Endothelial cell of umbilical vein (primary cell): ENCODE measurements around the gene OR2F2. TPM values are rescaled to one million over a fixed set of nuclear protein-coding genes. Genes with fewer than 3 reads are reported as not detected.

ENCODE experiments used
- BruUV-seq: library from RNA; stranded (reverse); fragments of 400-500 nt; replicated peaks from 2 replicates; lab custom pipeline; 2021; lab: Mats Ljungman, UMichigan
- CTCF ChIA-PET: fragments of 300-600, 350-600 bp; sonication (Branson Sonifier 250); formaldehyde crosslinking; loops from one replicate; lab custom pipeline; 2021; ENCODE audit warnings: antibody characterized with exemption, inconsistent platforms; lab: Charles Lee
- POLR2A ChIA-PET: fragments of 300-600, 350-600 bp; sonication (Branson Sonifier 250); formaldehyde crosslinking; loops from one replicate; lab custom pipeline; 2021; ENCODE audit warnings: antibody characterized with exemption, inconsistent platforms; lab: Charles Lee
- DNase-seq: peaks from one replicate; pipeline ENCODE4 v3.0.0-alpha.2; 2011; ENCODE audit warnings: low read depth, low spot score
- FAIRE-seq: peaks from 2 replicates; lab custom pipeline; 2011; peaks lifted over from hg19 to GRCh38; lab: Jason Lieb, UNC
- H2AFZ ChIP-seq: 2 replicates; pipeline ENCODE4 v1.6.0; 2012; ENCODE audit warnings: low read depth, low read length, control low read depth, inconsistent platforms
- H3K27ac ChIP-seq: 2 replicates; pipeline ENCODE4 v1.5.1; 2011; ENCODE audit warnings: low read depth, mild to moderate bottlenecking, control low read depth, low read length, moderate library complexity; ENCODE audit not compliant: insufficient read depth
- H3K27me3 ChIP-seq, 2 experiments: 2 replicates each; pipeline versions ENCODE4 v1.6.0 to v1.6.1; 2011; ENCODE audit warnings: low read length in 2 of 2, mixed read lengths in 1 of 2; ENCODE audit not compliant: control insufficient read depth in 2 of 2, insufficient read depth in 2 of 2
- H3K36me3 ChIP-seq, 2 experiments: 2 replicates in 1 of 2; 3 replicates in 1 of 2; pipeline ENCODE4 v1.5.1; 2011; ENCODE audit warnings: low read length in 2 of 2, mild to moderate bottlenecking in 1 of 2, moderate library complexity in 1 of 2; ENCODE audit not compliant: control insufficient read depth in 2 of 2, insufficient read depth in 2 of 2; ENCODE audit errors: extremely low read depth in 1 of 2
- H3K4me1 ChIP-seq: 3 replicates; pipeline ENCODE4 v1.5.1; 2011; ENCODE audit warnings: mild to moderate bottlenecking, low read length; ENCODE audit not compliant: control insufficient read depth, insufficient read depth; ENCODE audit errors: extremely low read depth
- H3K4me2 ChIP-seq: 2 replicates; pipeline ENCODE4 v1.6.1; 2011; ENCODE audit warnings: low read length, control low read depth, mixed read lengths; ENCODE audit not compliant: insufficient read depth
- H3K4me3 ChIP-seq, 3 experiments: fragments of 200-600 bp in 1 of 3; sonication (generic), shearing (Covaris generic) in 1 of 3; replicated peaks in 1 of 3; 2 replicates each; pipeline ENCODE4 v1.5.1; 2011 to 2016; ENCODE audit warnings: control low read depth in 3 of 3, low read length in 3 of 3, mild to moderate bottlenecking in 2 of 3, inconsistent platforms in 1 of 3, low read depth in 1 of 3, moderate library complexity in 1 of 3; ENCODE audit not compliant: insufficient read depth in 1 of 3
- H3K79me2 ChIP-seq: 2 replicates; pipeline ENCODE4 v1.6.0; 2012; ENCODE audit warnings: low read length, inconsistent platforms; ENCODE audit not compliant: control insufficient read depth, insufficient read depth
- H3K9ac ChIP-seq: replicated peaks from 2 replicates; pipeline ENCODE3; 2011; ENCODE audit warnings: low read length, control low read depth; ENCODE audit not compliant: insufficient read depth; ENCODE audit errors: extremely low read depth
- H3K9me1 ChIP-seq: replicated peaks from 3 replicates; pipeline ENCODE4 v1.6.0; 2011; ENCODE audit warnings: mild to moderate bottlenecking, low read length; ENCODE audit not compliant: control insufficient read depth, insufficient read depth; ENCODE audit errors: extremely low read depth
- H3K9me3 ChIP-seq: replicated peaks from 2 replicates; pipeline ENCODE4 v1.5.1; 2012; ENCODE audit warnings: low read length, inconsistent platforms; ENCODE audit not compliant: control insufficient read depth, insufficient read depth
- H4K20me1 ChIP-seq: replicated peaks from 2 replicates; pipeline ENCODE3; 2011; ENCODE audit warnings: mild to moderate bottlenecking, low read length; ENCODE audit not compliant: control insufficient read depth, insufficient read depth; ENCODE audit errors: extremely low read depth
- CTCF ChIP-seq, 2 donors: IDR thresholded peaks; 1 replicate in 1 of 2; 2 replicates in 1 of 2; pipeline ENCODE4 v1.5.1; 2011; ENCODE audit warnings: low read length in 2 of 2, mild to moderate bottlenecking in 2 of 2, moderate library complexity in 2 of 2, control low read depth in 1 of 2, inconsistent platforms in 1 of 2, low read depth in 1 of 2; ENCODE audit not compliant: insufficient read depth in 1 of 2; ENCODE audit errors: extremely low read depth in 1 of 2
- EZH2 ChIP-seq: IDR thresholded peaks from 2 replicates; pipeline ENCODE4 v1.6.1; 2012; ENCODE audit warnings: borderline replicate concordance, low read depth, mild to moderate bottlenecking, moderate library complexity, low read length, inconsistent platforms; ENCODE audit not compliant: severe bottlenecking
- FOS ChIP-seq: IDR thresholded peaks from 2 replicates; pipeline ENCODE4 v1.6.1; 2011; ENCODE audit warnings: mild to moderate bottlenecking, low read length, moderate library complexity, borderline replicate concordance; ENCODE audit not compliant: insufficient read depth
- GATA2 ChIP-seq: IDR thresholded peaks from 2 replicates; pipeline ENCODE4 v1.7.0; 2011; ENCODE audit warnings: low read depth, mild to moderate bottlenecking, moderate library complexity, mixed read lengths, low read length; ENCODE audit not compliant: insufficient read length, insufficient read depth
- JUN ChIP-seq: IDR thresholded peaks from 2 replicates; pipeline ENCODE4 v1.6.1; 2011; ENCODE audit warnings: borderline replicate concordance, low read depth; ENCODE audit not compliant: insufficient read length, insufficient read depth
- MAX ChIP-seq: IDR thresholded peaks from 2 replicates; pipeline ENCODE4 v1.6.1; 2011; ENCODE audit not compliant: insufficient read depth, insufficient read length
- MYC ChIP-seq: IDR thresholded peaks from one replicate; pipeline ENCODE4 v1.6.1; 2011; ENCODE audit warnings: mild to moderate bottlenecking, low read depth, low read length
- POLR2A ChIP-seq: IDR thresholded peaks from 2 replicates; pipeline ENCODE4 v1.6.1; 2012; ENCODE audit warnings: low read depth, mild to moderate bottlenecking, control low read depth, low read length
- POLR2AphosphoS5 ChIP-seq: IDR thresholded peaks from 2 replicates; pipeline ENCODE4 v1.6.1; 2012; ENCODE audit warnings: low read depth, mild to moderate bottlenecking, control low read depth, low read length, moderate library complexity; ENCODE audit not compliant: insufficient read depth
- dilution Hi-C: fragments of 300-500 bp; cut with MboI; formaldehyde crosslinking; loops from one replicate; pipeline ENCODE4 v1.15.0; 2019; ENCODE audit warnings: low sequenced_read_pairs; ENCODE audit not compliant: extremely low pct_ligation_motif_present
- intact Hi-C: fragments of 100-400 bp; cut with micrococcal nuclease; formaldehyde crosslinking; loops from one replicate; pipeline ENCODE4 v1.10.0; 2022
- polyA plus RNA-seq, 4 experiments: library from polyadenylated mRNA; depleted of rRNA in 3 of 4; stranded (reverse) in 3 of 4; unstranded in 1 of 4; fragments of >200 nt; gene quantifications; 2 replicates each; pipeline versions ENCODE4 v1.2.1 to v1.2.3, GENCODE V29; 2011 to 2012; ENCODE audit warnings: missing spikeins in 1 of 4
- total RNA-seq: library from RNA; stranded (reverse); gene quantifications from 2 replicates; pipeline ENCODE4 v1.2.3, GENCODE V29; 2021

OR2F2 gene
- total and polyA plus RNA-seq, 2 donors (not counting 3 experiments of a cell fraction or from before 2014, with no cell fraction given) = not detected

- dilution Hi-C loops (no loop called here), intact Hi-C loops (loop anchor here (10.0 kb wide), 1 partner anchor 485 kb away; no protein-coding TSS in a partner anchor)
- H3K27me3 ChIP-seq = peaks cover 0 to 22% of the 10 kb centered on the region in 2 experiments
- H3K4me1 ChIP-seq = no peaks in the 10 kb centered on the region
- no peak overlapping the region for H3K4me2 ChIP-seq
- no TSS peak for BruUV-seq
- no peak overlapping the region for H3K27ac ChIP-seq
- no peak overlapping the region for H2AFZ ChIP-seq
- no peaks in the 10 kb centered on the region for H3K9me3 ChIP-seq
- no peak overlapping the region for H3K9ac ChIP-seq
- no peak for DNase-seq
- FAIRE-seq = no peak
- ChIA-PET POLR2A (no interaction called here), CTCF (interaction anchor here (0.7 to 1.3 kb wide), 2 partner anchors 13 to 17 kb away, joined by 3 to 4 read pairs; no protein-coding TSS in a partner anchor)
- H3K79me2 ChIP-seq = no peaks in the 10 kb centered on the region
- no peaks in the 10 kb centered on the region for H3K36me3 ChIP-seq
- H4K20me1 ChIP-seq = no peaks in the 10 kb centered on the region
- no peak for TF ChIP-seq POLR2AphosphoS5
- no peak for TF ChIP-seq MYC
- no peak for TF ChIP-seq POLR2A
- no peak for TF ChIP-seq MAX
- no peak for TF ChIP-seq FOS
- no peak for TF ChIP-seq JUN
- TF ChIP-seq EZH2 = no peak
- no peaks in the 10 kb centered on the region for H3K9me1 ChIP-seq
- no peak overlapping the region for H3K4me3 ChIP-seq
These were observed 25.2 kb upstream of the OR2F2 start for GRCh38 chr7:143909863-143910262.

- Histone ChIP-seq H3K4me1 (no peaks in the 10 kb centered on the region), H3K27me3 (peaks cover 0 to 22% of the 10 kb centered on the region in 2 experiments), H3K9me1 (no peaks in the 10 kb centered on the region), H3K9ac (no peak overlapping the region), H2AFZ (no peak overlapping the region), H3K36me3 (no peaks in the 10 kb centered on the region), H3K9me3 (no peaks in the 10 kb centered on the region), H3K4me2 (no peak overlapping the region), H3K27ac (no peak overlapping the region), H3K79me2 (no peaks in the 10 kb centered on the region), H4K20me1 (no peaks in the 10 kb centered on the region), H3K4me3 (no peak overlapping the region)
- POLR2A ChIA-PET = no interaction called here
- no peak for FAIRE-seq
- intact Hi-C loops = no loop called here
- BruUV-seq = no TSS peak
- CTCF ChIA-PET = interaction anchor here (0.7 to 2.8 kb wide), 5 partner anchors 9 to 217 kb away, joined by 3 to 12 read pairs (median 4); partner anchors contain the start of gene TCAF1
- DNase-seq = no peak
- no peak for TF ChIP-seq JUN
- TF ChIP-seq POLR2AphosphoS5 = no peak
- no peak for TF ChIP-seq MYC
- no peak for TF ChIP-seq FOS
- no peak for TF ChIP-seq CTCF (IDR thresholded peaks at IDR 0.05; ENCODE audit: extremely low read depth in 1 of 2, insufficient read depth in 1 of 2, low read depth in 1 of 2, low read length in 2 of 2)
- no peak for TF ChIP-seq GATA2
- dilution Hi-C loops = no loop called here
These were observed 24.4 kb upstream of the OR2F2 start for GRCh38 chr7:143910473-143911248.
